NOMO-1 treated with dmso at 0.1 percent for 144 hours (cell line): ENCODE measurements around the gene RABEP2.
"Not testable (repeated sequence)": the region's sequence is repeated elsewhere in the genome, so short reads cannot be mapped to it uniquely, and the experiment has no call there.

Source experiments
- DNase-seq: peaks from one replicate; lab custom pipeline; 2025; ENCODE audit not compliant: unreplicated experiment; lab: John Stamatoyannopoulos, UW

RABEP2 gene

GRCh38 chr16:28933171-28933570 is 8.1 kb upstream of the RABEP2 start:
- no peak for DNase-seq

DNA sequence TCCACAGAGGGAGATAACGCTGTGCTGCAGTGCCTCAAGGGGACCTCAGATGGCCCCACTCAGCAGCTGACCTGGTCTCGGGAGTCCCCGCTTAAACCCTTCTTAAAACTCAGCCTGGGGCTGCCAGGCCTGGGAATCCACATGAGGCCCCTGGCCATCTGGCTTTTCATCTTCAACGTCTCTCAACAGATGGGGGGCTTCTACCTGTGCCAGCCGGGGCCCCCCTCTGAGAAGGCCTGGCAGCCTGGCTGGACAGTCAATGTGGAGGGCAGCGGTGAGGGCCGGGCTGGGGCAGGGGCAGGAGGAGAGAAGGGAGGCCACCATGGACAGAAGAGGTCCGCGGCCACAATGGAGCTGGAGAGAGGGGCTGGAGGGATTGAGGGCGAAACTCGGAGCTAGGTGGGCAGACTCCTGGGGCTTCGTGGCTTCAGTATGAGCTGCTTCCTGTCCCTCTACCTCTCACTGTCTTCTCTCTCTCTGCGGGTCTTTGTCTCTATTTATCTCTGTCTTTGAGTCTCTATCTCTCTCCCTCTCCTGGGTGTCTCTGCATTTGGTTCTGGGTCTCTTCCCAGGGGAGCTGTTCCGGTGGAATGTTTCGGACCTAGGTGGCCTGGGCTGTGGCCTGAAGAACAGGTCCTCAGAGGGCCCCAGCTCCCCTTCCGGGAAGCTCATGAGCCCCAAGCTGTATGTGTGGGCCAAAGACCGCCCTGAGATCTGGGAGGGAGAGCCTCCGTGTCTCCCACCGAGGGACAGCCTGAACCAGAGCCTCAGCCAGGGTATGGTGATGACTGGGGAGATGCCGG is 7.5 kb upstream of the RABEP2 start:
- DNase-seq = no peak

GRCh38 chr16:28931801-28932225 is 6.8 kb upstream of the RABEP2 start, which contains the start of gene CD19:
CD19 (plus strand) TSS chr16:28931971; CDS start chr16:28932001, 30 bp downstream.
- no peak for DNase-seq

DNA sequence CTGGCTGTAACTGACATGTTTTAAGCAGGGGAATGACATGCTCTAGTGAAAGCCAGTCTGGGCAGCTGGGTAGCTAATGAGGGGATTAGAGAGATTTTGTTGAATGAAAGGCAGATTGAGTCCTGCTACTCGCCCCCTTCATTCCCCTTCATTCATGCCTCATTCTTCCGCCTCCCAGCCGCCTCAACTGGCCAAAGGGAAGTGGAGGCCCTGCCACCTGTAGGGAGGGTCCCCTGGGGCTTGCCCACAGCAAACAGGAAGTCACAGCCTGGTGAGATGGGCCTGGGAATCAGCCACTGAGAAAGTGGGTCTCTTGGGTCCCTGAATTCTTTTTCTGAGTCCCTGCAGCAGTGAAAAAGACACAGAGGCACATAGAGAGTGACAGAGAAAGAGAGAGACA is 5.6 kb upstream of the RABEP2 start:
- peak; percentile 10 for DNase-seq

GRCh38 chr16:28930203-28930602 is 5.2 kb upstream of the RABEP2 start:
- no peak for DNase-seq

- DNase-seq = no peak
Measured at GRCh38 chr16:28927815-28928214, 2.8 kb upstream of the RABEP2 start.

DNA sequence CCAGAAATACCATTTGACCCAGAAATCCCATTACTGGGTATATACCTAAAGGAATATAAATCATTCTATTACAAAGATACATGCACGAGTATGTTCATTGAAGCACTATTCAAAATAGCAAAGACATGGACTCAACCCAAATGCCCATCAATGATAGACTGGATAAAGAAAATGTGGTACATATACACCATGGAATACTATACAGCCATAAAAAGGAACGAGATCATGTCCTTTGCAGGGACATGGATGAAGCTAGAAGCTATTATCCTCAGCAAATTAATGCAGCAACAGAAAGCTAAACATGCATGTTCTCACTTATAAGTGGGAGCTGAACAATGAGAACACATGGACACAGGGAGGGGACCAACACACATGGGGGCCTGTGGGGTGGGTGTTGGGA is 1.2 kb upstream of the RABEP2 start:
- not testable (repeated sequence) for DNase-seq

DNA sequence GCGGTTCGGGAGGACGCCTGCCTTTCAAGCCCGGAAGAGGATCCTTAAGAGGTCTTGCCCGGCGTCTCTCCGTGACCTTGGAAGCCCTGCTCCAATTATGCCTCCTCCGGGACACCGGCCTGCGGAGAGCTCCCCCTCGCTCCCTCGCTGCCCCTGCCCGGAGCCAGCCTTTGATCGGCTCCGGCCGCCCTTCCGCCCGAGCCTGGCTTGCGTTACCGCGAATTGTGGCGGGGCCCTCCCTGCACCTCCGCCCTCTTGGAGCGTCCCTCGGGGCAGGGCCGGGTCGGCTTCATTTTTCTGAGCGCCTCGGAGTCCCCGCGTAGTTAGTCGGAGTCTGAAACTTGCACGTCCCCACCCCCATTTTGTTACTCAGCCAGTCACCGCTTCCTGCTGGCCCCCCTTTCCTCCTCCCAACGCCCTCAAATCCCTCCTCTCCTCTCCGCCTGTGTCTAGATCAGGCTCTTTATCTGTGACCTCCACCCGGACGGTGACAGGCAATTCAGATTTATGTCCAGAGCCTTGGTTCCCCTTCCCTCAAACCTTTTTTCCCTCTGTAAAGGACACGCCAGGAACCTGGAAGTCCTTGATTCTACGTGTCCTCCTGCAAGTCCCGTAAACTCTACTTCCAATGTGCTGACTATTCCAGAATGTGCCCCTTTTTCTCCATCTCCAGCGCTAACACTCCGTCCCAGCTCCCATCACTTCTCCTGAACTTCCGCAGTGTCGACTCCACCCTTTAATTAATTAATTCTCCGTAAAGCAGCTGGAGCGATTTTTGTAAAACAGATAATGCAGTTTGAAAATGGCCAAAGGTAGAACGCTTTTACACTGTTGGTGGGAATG is 569 bp upstream of the RABEP2 start:
- DNase-seq = peak; percentile 88

DNA sequence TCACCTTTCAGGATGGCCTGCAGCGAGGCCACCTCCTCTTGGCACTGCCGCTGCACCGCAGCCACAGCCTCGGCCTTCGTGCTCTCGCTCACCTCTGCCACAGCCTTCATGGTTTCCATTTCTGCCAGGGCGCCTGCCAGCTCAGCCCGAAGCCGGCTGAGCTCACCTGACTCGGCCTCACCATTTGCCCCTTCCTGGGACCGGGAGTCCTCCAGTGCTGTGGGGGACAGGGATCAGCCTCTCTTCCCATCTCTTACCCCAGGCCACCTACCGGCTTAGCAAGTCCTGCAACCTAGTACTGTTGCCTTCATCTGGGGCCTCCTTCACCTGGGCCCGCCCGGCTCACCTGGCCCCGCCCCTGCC is 658 bp downstream of the RABEP2 start:
- no peak for DNase-seq

DNA sequence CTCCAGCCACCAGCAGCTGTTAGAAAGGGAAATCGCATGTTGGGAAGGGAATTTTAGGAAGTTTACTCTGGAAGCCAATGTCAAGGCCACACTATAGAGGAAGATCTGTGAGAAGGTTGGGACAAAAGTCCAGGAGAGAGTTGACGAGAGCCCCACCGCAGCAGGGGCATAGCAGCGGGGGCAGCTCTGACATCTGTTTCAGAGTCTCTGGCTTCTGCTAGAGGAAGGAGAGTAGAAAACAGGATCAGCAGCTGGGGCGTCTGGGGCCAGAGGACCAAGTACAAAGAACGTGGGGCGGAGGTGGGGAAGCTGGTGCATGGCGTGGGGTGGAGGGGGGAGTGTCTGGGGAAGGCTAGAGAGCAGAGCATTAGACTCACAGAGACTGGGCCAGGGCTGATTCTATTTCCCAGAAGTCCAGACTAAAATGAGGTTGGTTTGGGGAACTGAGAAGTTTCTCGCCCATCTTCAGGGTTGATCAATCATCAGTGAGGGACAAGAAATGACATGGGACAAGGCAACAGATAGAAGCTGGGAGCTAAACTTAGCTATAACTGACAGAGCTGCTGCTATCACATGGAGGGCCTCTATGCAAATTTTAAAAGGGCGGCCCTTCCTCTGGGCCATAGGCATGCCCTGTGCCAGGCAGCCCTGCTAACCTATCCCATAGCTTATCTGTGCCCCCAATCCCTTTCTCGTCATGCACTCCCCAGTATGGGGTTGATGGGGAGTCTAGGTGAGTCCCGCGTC is 1.2 kb downstream of the RABEP2 start:
- peak; percentile 68 for DNase-seq

- DNase-seq = no peak
Measured at GRCh38 chr16:28923231-28923587, 1.8 kb downstream of the RABEP2 start.

DNA sequence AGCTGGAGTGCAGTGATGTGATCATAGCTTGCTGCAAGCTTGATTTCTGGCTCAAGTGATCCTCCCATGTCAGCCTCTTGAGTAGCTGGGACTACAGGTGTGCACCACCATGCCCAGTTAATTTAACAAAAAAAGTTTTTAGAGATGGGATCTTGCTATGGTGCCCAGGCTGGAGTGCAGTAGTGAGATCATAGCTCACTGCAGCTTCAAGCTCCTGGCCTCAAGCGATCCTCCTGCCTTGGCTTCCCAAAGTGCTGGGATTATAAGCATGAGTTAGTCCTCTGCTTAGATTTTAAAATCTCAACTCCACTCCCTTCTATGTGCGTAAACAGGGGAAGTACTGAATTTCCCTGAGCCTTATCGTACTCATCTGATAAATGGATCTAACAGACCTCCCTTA is 6.3 kb downstream of the RABEP2 start:
- no peak for DNase-seq

DNA sequence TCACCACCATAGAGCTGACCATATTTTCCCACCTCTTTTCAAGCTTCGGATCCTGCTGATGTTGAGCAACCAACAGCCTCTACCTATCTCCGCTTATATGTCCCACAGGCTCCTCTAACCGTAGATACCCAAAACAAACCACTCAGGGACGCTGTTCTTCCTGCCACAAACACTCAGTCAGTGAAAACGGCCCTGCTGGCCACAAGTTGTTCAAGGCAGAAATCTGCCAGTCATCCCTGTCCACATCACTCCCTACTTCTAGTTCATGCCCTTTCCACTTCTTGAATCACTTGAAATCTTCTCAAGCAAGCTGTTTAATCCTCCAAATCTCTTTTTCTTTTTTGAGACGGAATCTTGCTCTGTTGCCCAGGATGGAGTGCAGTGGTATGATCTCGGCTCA is 7.9 kb downstream of the RABEP2 start:
- no peak for DNase-seq

GRCh38 chr16:28915181-28915580 is 9.9 kb downstream of the RABEP2 start:
- no peak for DNase-seq

DNA sequence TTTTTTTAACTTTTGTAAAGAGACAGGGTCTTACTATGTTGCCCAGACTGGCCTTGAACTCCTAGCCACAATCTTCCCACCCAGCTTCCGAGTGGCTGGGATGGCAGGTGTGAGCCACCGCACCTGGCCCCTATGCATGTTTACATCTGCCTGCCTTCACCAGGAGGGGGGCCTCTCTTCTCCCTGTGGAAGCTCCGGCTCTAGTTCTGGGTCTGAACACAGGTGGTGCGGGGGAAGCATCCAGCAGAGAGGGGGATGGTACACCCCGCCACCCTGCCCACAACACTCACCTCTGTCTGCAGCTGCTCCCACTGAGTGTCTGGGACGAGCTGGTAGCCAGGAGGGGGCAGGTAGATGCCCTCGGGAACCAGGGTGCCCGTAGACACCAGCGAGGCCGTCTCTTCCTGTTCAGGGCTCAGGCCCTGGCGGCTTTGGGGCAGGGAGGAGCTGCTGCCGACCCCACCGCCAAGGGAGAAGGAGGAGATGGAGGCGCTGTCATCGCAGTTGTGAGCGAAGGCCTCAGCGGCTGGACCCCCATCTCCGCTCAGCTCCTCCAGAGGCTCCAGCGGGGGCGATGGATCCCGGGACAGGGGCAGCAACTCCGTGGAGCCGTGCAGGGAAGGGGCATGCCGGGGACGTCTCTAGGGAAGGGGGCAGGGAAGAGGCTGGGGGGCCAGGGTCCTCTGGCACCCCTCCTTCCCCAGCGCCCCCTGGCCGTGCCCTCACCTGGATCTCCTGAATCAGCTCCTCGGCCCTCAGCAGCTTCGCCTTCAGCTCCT is 10.9 kb downstream of the RABEP2 start:
- DNase-seq = no peak

DNA sequence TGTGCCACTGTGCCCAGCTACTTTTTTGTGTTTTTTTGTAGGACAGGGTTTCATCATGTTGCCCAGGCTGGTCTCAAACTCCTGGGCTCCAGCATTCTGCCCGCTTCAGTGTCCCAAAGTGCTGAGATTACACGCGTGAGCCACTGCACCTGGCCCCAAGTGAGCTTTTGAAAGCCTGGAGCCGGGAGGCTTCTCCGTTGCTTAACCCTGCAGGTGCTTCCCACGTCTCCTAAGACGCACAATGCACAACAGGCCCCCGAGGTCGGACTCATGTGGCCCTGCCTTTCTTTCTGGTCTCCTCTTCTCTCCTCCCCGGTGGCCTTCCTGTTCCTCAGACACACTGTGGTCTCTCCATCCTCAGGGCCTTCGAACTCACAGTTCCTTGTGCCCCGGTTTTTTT is 12.5 kb downstream of the RABEP2 start:
- DNase-seq = no peak

- DNase-seq = no peak
Measured at GRCh38 chr16:28910086-28911031, 14.7 kb downstream of the RABEP2 start.

DNA sequence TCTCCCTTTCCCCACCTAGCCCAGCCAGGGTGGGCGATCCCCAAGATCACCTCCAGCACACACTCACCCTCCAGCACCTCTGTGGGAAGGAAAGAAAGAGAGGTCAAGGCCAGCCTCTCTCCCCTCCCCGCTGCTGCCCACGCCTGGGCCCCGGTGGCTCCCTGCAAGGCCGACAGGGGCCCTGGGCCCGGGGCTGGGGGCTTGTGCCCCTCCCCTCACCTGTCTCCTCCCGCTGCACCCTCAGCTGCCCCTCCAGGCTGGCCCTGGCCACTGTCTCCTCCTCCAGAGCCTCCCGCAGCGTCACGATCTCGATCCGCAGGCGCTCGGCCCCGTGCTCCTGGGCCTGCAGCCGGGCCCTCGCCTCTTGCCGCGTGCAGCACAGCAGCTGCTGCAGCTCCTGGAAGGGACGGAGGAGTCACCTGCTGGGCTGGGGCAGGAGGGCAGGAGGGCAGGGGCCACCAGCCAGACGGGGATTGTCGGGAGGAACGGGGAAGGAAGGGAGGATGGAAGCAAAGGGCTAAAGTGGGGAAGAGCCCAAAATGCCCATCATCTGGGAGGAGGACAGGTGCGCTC is 19.2 kb downstream of the RABEP2 start:
- DNase-seq = no peak

GRCh38 chr16:28905229-28905754 is 19.7 kb downstream of the RABEP2 start:
- DNase-seq = no peak
